HL-60 (cell line): ENCODE results near the gene DAP.

Experiments
- POLR2AphosphoS5 ChIP-seq: IDR thresholded peaks from 2 replicates; pipeline ENCODE4 v1.6.1; 2012; ENCODE audit warnings: low read depth
- TF ChIP-seq, protein P1 (sequence below): IDR thresholded peaks from one replicate; pipeline ENCODE4 v1.5.1; 2011; ENCODE audit warnings: low read length, control low read depth, inconsistent platforms; ENCODE audit not compliant: insufficient read depth

DNA sequence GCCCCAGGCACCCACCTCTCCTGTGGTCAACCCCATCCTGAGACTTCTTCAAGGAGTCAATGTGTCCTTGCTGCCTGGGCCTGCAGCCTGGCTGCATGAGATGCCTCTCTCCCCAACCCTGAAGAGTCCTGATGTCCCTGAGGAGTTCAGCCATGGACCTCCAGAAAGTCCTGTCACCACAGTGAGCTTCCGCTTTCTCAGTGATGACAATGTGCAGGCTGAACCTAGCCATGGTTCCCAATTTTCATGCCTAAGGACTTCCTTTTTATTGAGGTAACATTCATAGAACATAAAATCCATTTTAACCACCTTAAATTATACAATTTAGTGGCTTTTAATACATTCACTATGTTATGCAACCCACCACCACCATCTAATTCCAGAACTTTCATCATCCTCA lies 29.1 kb downstream of the DAP start:
- TF ChIP-seq, protein P1, sequence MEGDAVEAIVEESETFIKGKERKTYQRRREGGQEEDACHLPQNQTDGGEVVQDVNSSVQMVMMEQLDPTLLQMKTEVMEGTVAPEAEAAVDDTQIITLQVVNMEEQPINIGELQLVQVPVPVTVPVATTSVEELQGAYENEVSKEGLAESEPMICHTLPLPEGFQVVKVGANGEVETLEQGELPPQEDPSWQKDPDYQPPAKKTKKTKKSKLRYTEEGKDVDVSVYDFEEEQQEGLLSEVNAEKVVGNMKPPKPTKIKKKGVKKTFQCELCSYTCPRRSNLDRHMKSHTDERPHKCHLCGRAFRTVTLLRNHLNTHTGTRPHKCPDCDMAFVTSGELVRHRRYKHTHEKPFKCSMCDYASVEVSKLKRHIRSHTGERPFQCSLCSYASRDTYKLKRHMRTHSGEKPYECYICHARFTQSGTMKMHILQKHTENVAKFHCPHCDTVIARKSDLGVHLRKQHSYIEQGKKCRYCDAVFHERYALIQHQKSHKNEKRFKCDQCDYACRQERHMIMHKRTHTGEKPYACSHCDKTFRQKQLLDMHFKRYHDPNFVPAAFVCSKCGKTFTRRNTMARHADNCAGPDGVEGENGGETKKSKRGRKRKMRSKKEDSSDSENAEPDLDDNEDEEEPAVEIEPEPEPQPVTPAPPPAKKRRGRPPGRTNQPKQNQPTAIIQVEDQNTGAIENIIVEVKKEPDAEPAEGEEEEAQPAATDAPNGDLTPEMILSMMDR: no peak
- no peak for TF ChIP-seq POLR2AphosphoS5
